Posterior cingulate gyrus (tissue), 11 donors: ENCODE results near the gene ZCCHC14.
A peak's percentile ranks its signal among the peaks of the same experiment; 100 is the strongest.
"Not testable (repeated sequence)": the region's sequence is repeated elsewhere in the genome, so short reads cannot be mapped to it uniquely, and the experiment has no call there.

Source experiments
- DNase-seq, 10 donors: peaks; one replicate each; pipeline versions ENCODE4 v3.0.0 to v3.0.0-alpha.2; 2020 to 2021; ENCODE audit warnings: mixed read lengths in 3 of 10
- intact Hi-C: fragments of 100-400 bp; cut with DNase I; formaldehyde crosslinking; loops from one replicate; pipeline ENCODE4 v1.15.1; 2023

ZCCHC14 gene

GRCh38 chr16:87526238-87526947, 33.6 kb upstream of the ZCCHC14 start:
- intact Hi-C loops: no loop called here
- peak in 1 of 10 donors; percentile 8 for DNase-seq

- peak in 1 of 10 donors; percentile 38 for DNase-seq
- intact Hi-C loops: no loop called here
These were observed 32.5 kb upstream of the ZCCHC14 start for GRCh38 chr16:87525352-87525751.

- intact Hi-C loops: no loop called here
- DNase-seq: no peak
These were observed 31.6 kb upstream of the ZCCHC14 start for GRCh38 chr16:87524407-87524806.

- DNase-seq, intact Hi-C loops: not testable (repeated sequence)
These were observed 30.8 kb upstream of the ZCCHC14 start for GRCh38 chr16:87523605-87524004.

- intact Hi-C loops: not testable (repeated sequence)
- DNase-seq: peak in 1 of 10 donors; percentile 14
These were observed 28.9 kb upstream of the ZCCHC14 start for GRCh38 chr16:87521764-87522163.

GRCh38 chr16:87519170-87519569, 26.3 kb upstream of the ZCCHC14 start:
- intact Hi-C loops, DNase-seq: not testable (repeated sequence)

GRCh38 chr16:87518430-87519051, 25.7 kb upstream of the ZCCHC14 start:
- intact Hi-C loops: not testable (repeated sequence)
- DNase-seq: peak in 4 of 10 donors; percentile 33 to 87 (median 60)

- intact Hi-C loops: not testable (repeated sequence)
- DNase-seq: peak in 8 of 10 donors; percentile 31 to 93 (median 66)
These were observed 25.0 kb upstream of the ZCCHC14 start for GRCh38 chr16:87517610-87518429.

GRCh38 chr16:87516361-87516760, 23.5 kb upstream of the ZCCHC14 start:
- intact Hi-C loops: no loop called here
- DNase-seq: no peak

- peak in 1 of 10 donors; percentile 74 for DNase-seq
These were observed 22.9 kb upstream of the ZCCHC14 start for GRCh38 chr16:87515475-87516330.

GRCh38 chr16:87509778-87510177, 17.0 kb upstream of the ZCCHC14 start:
- intact Hi-C loops, DNase-seq: not testable (repeated sequence)

More at GRCh38 chr16:87515475-87516330, 22.9 kb upstream of the ZCCHC14 start:
- intact Hi-C loops: no loop called here

GRCh38 chr16:87507351-87508069, 14.7 kb upstream of the ZCCHC14 start:
- intact Hi-C loops: no loop called here
- peak in 1 of 10 donors; percentile 50 for DNase-seq

GRCh38 chr16:87506423-87507350, 13.9 kb upstream of the ZCCHC14 start:
- intact Hi-C loops: no loop called here
- peak in 1 of 10 donors; percentile 40 for DNase-seq

- intact Hi-C loops: no loop called here
- peak in 1 of 10 donors; percentile 20 for DNase-seq
These were observed 13.0 kb upstream of the ZCCHC14 start for GRCh38 chr16:87505834-87506233.

GRCh38 chr16:87503232-87503937, 10.6 kb upstream of the ZCCHC14 start:
- intact Hi-C loops: not testable (repeated sequence)
- DNase-seq: peak in 1 of 10 donors; percentile 40

GRCh38 chr16:87502308-87502969, 9.6 kb upstream of the ZCCHC14 start:
- no peak for DNase-seq
- intact Hi-C loops: no loop called here

- intact Hi-C loops: no loop called here
- DNase-seq: no peak
These were observed 8.3 kb upstream of the ZCCHC14 start for GRCh38 chr16:87501117-87501516.
